ENCODE measurements around the gene PPP1R2B.
"Not testable (repeated sequence)": the region's sequence is repeated elsewhere in the genome, so short reads cannot be mapped to it uniquely, and the experiment has no call there.

The PPP1R2B gene

DNA sequence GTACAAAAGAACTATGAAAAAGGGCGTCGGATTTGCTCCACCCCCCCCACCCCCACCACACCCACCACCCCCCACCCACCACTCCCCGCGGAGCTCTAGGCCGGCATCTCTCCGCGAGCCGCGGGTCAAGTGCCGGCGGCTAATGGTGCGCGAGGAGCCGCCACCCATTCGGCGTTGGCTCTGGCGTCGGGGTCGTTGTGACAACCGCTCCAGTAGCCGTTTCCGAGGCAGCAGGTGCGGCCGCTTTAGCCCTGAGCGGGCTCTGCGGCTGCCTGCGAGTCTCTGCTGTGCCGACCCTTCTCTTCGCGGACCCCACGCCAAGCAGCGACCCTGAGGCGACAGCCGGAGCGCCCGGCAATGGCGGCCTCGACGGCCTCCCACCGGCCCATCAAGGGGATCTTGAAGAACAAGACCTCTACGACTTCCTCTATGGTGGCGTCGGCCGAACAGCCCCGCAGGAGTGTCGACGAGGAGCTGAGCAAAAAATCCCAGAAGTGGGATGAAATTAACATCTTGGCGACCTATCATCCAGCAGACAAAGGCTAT is at the start of gene PPP1R2B:
PPP1R2B (plus strand) TSS at position 90 of the 546 bp plus-strand sequence; CDS start at position 358, 268 bp downstream.
- DNase-seq = no peak

DNA sequence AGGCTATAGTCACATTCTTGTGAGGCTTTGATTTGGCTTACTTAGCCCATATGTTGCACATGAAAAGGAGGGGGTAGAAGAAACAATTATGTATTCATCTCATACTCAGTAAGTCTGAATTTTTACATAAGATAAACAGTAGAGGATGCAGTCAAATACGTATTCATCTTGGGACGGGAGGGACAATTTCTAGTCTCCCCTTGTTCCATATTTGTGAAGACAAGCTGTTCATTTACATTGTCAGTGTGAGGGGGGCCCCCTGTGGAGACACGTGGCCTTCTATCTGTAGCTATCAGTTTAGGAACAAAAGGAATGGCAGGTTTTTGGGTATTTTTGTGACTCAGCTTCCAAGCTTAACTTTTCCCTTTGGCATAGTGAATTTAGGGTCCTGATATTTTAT is 49.2 kb upstream of the PPP1R2B start:
- DNase-seq = no peak

DNA sequence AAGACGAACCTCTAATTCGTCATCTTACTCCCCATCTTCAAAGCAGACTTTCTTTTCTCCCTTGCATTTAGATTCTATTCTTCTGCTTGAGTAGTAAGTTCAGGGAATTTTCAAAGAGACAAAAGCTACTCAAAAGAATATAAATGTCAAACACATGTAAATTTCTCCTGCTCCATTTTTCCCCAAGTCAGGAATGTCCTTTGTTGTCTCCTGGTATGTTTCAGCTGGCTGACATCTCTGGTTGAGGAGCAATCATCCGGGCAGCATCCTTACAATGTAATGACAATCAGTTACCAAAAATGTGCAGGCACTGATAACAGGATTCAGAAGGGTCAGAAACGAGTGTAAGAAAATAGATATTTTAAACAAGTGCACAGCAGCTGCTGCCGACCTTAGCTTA is 47.6 kb upstream of the PPP1R2B start:
- no peak for DNase-seq

DNA sequence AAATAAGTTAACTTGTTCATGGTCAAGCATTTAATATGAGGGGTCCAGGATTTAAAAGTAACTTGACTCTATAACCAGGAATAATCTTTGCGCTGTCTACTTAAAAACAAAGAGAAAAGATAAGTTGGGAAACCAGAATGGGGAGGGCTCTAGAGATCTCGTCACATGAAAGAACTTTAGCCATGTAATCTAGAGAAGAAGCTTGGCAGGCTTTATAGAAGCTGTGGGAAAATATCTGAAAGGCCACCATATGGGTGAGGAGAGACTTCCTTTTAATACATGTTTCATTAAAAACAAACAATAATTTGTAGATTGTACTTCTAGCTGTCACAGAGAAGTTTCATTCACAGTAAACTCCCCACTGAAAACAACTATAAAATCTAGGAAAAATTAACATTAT is 46.7 kb upstream of the PPP1R2B start:
- no peak for DNase-seq

DNA sequence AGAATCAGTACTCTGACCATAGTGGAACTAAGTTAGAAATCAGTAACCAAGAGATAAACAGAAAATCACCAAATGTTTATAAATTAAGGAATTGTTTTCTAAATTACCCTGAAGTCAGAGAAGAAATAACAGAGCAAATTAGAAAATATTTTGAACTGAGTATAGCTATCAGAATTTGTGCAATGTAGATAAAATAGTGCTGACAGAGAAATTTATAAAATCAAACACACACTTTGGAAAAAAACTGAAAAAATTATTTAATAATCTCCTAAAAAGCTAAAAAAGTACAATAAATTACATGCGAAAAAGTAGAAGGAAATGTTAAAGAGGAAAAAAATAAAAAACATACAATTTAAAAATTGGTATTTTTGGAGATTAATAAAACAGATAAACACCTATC is 37.1 kb upstream of the PPP1R2B start:
- DNase-seq = no peak

DNA sequence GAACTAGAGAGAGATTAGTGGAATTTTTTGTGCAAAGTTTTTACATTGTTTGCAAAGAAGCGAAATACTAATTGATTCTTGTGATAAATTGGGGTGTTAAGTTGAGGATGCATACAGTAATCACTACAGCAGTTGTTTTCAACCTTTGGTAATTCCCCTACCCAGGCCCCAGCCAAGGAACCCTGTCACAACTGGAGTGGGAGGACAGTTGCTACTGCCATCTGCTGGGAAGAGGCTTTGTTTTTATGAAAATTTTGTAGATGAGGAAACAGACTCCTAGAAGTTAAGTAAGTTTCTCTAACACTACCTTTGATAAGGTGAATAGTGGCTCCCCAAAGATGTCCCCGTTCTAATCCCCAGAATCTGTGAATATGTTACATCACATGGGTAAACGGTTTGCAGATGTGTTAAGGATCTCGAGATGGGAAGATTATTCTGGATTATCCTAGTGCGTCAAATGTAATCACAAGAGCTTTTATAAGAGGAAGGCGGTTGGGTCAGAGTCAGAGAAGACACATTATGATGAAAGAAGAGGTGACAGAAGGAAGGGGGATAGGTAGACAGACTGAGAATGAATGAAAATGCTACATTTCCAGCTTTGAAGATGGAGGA is 34.0 kb upstream of the PPP1R2B start:
- DNase-seq = no peak

DNA sequence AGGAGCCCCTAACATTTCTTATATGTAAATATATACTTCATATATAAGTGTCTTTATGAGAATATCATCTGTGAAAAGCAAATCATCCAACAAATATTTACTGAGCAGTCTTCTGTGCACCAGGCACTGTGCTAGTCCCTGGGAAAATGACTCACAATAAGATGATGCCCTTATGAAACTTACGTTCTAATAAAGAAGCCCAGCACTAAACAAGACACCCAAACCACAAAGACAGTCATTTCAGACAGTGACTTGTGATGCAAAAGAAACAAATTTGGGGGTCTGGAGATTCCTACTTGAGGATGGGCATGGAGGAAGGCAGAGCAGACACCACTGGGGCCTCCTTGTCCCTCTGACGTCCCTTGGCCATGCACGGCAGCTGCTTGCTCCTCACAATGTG is 30.6 kb upstream of the PPP1R2B start:
- no peak for DNase-seq

DNA sequence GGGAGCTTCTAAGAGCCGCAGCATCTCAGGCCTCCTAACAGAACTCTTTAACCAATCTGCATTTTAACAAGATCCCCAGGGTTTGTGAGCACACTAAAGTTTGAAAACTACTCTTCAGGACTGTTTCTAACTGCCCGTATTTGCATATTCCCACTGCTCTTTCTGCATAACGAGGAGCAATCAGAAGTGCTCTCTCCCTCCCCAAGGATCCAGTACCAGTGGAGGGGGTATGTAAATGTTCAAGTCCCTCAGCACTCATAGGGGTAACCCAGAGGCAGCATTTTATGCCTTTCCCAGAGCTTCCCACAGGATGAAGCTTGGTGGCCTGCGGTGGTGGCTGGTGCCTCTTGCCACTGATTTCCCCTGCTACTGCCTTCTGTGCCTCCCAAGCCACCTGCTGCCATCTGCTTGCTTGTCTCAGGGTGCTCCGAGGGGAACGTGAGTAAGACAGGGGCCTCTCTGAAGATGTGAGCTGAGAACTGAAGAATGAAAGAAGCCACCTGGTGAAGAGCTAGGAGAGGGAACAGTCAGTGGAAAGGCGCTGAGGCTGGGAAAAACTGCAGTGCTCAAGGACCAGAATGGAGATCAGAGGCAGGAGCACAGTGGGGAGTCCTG is 30.0 kb upstream of the PPP1R2B start:
- no peak for DNase-seq

DNA sequence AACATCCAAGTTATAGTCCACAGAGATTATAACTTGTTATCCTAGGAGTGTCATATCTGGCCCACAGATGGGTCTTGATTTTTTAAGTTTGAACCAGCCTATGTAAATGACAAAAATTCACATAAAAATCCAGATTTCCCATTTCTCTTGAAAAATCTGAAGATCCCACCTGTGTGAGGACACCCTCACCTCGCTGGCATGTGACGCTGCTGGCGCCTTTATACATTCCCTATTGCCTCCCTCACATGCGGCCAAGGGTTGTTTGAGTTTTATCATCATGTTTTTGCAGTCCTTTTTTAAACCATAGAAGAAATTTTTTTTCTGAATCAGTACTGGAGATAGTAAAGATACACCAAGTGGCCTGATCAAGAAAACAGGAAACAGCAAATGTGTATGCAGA is 25.9 kb upstream of the PPP1R2B start:
- no peak for DNase-seq

DNA sequence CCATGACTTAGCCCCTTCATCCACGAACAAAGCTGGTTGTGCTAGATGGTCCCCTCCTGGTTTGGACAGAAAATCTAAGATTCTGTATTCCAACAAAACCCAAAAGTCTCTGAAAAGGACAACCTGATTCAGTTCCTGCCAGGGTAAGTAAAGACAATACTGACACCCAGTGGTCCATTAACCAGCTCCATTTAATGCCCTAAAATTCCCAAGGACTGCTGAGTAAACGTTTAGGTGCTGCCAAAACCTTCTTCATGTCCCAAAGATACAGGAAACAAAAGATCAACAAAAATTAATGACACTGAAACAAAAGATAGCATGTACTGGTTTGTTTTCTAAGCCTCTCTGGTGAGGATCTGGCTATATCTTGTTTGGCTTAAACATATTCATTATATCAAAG is 25.3 kb upstream of the PPP1R2B start:
- no peak for DNase-seq

DNA sequence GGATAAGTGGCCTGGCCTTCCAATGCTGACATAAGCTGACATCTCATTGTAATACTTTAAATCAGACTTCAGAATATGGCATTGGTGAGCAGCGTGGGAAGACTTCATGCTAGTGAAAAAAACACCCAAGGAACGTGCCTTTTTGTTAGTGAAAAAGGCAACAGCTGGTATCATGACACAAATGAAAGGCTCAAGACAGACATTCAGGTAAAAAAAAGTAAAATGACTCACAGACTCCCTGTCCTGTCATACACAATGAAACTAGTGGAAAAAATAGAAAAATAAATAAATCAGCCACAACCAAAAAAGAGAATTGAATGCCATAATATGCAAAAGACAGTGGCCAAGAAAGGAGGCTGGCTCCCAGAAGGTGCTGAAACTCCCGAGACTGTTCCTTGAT is 24.4 kb upstream of the PPP1R2B start:
- DNase-seq = no peak

DNA sequence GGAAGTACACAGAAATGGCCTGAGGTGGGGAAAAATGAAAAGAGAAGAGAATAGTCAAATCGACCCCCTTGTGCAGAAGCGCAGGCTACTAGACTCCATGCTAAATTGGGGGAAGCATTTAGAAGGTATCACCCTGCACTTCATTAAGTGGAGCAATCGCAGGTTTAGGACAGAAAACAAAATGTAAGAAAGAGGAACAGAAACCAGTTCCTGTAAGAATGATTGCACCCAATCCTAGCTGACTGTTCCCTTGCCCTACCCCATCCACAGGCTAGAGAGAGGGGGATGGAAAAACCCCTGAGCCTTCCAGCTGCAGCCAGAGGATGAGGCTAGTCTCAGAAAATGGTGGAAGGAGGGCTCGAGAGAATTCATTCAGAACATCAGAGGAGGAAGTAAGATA is 23.9 kb upstream of the PPP1R2B start:
- no peak for DNase-seq

DNA sequence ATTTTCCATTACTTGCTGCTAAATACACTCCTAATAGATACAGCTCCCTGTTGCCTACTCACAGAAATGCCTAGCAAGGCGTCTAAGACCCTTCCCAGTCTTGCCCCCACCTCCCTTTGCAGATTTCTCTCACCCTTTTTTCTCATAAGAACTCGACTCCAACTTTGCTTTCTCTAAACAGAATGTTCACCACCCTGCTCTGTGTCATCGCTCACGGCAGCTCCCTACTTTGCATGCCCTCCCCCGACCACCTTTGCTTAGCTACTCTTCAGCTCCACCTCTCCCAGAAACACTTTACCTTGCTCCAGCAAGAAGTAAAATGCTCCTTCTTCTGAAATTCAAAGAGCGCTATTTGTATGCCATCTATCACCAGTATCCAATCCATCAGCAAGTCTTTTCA is 15.2 kb upstream of the PPP1R2B start:
- no peak for DNase-seq

DNA sequence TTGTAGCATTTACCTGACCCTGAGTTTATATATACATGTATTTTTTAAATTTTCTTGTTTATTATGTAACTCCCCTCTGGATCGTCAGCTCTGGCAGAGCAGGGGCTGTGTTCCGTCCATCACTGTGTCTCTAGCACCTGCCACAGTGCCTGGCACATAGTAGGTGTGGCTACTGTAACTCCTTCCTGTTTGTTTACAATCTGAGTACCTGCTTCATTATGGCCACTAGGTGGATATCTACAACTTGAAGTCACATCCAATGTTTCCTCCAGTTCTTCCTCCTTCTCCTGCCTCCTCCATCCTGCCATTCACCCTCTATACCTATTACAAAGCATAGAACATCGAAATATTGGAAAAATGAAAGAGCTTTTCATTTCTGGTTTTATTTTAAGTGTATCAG is 14.2 kb upstream of the PPP1R2B start:
- DNase-seq = no peak

DNA sequence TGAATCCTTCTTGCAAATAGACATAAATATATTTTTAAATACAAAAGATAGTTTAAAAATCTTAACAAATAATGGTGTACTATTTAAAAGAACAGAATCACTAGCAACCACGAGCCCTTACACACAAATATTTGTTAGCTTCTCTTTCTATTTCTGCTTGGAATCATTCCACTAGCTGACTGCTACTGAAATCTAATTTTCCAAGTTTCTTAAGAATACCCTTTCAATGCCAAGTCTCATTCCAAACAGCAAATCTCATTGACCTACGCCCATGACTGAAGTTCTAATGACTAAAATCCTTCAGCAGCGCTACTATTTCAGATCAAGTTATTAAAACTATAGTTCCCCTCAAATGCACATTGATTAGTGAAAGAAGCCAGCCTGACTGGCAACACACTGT is 13.2 kb upstream of the PPP1R2B start:
- no peak for DNase-seq

DNA sequence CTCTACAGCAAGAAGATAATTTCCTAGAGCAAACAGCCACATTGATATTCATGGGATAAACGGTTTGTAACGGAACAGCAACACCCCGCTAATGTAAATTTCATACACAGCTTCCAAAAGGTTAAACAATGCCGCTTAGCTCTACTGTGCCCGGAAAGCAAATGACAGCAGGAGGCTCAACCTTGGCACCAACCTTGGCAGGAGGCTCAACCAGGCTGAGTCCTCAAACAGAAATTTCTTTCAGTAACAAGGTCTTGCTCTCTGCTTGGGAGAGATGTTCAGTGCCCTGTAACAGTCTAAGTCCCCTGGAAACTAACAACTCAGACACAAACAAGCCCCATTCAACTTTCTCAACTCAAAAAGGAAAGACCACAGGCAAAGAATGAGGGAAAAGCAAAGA is 11.1 kb upstream of the PPP1R2B start:
- DNase-seq = no peak

DNA sequence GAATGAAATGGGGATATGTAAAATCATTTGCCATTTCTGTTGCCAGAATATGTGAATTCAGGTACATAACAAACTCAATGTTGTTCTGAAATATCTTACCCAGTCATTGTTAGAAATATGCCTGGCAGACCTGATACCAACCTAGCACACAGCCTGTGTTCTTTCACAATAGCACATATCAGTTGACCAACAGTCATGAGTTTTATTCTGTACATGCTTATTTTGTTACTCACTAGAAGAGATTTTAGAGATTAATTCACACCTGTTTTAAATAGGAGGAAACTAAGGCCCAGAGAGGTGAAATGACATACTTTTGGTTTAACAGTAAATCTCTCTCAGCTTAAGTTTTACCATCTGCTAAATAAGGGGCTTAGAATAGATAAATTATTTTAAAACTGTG is 8.4 kb upstream of the PPP1R2B start:
- DNase-seq = no peak

DNA sequence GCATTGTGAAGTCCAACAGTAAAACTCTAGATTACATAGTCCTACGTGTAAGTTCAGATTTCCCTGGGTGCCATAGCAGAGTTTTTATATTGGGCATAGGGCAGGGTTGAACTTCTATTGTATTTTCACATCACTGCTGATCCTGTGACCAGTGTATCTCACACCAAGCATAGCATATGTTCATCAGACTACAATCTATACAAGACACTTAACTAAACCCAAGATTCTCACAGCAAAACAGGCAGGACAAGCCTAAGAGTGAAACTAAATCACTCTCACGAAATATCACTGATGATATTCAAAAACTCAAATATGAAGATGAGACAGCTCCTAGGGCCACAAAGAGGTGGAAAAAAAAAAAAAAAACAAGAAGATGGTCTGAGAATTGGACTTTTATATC is 3.2 kb upstream of the PPP1R2B start:
- no peak for DNase-seq

DNA sequence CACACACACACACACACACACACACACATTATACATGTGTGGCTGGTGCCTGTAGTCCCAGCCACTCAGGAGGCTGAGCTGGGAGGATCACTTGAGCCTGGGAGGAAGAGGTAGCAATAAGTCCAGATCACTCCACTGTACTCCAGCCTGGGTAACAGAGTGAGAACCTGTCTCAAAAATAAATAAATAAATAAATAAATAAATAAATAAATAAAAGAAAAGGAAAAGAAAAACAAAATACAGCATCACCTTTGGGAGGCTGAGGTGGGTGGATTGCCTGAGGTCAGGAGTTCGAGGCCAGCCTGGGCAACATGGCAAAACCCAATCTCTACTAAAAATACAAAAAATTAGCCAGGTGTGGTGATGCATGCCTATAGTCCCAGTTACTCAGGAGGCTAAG is 1.6 kb upstream of the PPP1R2B start:
- not testable (repeated sequence) for DNase-seq

DNA sequence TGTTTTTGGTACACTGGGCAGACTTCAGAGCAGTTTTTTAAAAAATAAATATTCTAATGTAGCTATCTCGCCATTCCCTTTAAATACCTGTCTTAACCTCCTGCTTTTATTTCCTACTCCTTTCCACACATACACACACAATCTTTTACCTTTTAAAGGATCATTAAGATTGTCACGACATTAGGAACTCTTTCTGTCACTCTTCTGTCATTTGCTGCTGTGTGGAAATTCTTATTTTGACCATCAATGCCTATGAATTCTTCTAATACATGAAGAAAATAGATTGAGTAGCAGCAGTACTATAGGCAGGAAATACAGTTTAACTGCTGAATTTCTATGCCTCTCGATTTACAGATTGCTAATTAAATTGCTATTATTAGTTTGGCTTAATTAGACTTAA is 1.8 kb downstream of the PPP1R2B start:
- no peak for DNase-seq

DNA sequence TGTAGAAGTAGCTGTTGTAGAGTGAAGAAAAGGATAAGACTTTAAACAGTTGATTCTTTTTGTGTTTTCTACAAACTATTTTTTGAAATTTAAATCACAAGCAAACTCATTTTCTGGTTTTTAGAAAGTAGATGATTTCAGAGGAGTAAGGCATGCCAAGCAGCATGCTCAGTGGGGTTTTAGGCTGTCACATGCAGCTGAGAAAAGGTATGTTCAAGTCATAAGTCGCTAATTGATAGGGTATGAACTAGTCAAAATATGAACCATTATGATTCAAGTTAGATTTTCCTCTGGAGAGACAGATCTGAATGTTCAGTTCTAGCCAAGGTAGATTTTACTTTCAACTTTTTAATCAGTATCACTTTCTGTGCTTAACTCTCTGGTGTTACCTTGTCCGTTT is 3.0 kb downstream of the PPP1R2B start:
- DNase-seq = not testable (repeated sequence)

DNA sequence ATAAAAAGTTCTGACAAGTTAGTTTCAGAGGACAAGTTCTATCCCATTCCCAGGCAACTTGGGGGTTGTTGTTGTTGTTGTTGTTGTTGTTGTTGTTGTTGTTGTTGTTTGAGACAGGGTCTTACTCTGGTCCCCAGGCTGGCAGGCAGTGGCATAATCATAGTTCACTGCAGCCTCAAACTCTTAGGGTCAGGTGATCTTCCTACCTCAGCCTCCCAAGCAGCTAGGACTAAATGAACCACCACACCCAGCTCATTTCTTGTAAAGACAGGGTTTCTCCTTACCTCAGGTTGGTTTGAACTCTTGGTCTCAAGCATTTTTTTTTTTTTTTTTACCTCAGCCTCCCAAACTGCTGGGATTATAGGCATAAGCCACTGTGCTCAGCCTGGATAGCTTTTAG is 15.3 kb downstream of the PPP1R2B start:
- no peak for DNase-seq

DNA sequence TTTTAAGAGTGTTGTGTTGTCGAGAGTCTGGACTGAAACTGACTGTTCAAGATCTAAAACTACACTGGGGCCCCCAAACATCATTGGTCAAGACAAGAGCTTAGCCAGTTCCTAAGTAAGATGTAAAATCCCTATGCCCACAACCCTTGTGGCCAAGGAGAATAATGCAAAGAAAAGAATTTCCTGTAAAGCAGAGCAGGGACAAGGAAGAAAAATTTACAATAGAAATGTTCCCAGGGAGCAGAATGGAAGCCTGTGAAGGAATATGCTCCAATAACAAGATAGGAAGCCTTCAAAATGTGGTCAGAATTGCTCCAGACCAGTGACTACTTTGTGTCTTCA is 20.4 kb downstream of the PPP1R2B start:
- DNase-seq = no peak

DNA sequence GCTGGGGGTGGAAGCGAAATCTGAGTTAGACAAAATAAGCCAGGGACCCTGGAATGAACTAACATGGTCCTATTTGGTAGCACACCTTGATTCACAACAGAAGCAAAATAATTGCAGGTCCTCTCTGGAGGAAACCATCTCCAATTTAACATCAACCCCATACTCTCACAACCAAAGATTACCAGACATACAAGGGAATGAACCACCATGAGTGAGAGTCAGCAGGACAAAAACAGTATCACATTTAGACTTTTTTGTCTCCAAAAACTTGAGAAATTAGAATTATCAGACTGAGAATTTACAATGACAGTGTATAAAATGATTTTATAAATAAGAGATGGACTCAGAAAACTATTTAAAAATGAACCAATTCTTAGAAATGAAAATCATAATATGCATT is 21.1 kb downstream of the PPP1R2B start:
- DNase-seq = no peak

DNA sequence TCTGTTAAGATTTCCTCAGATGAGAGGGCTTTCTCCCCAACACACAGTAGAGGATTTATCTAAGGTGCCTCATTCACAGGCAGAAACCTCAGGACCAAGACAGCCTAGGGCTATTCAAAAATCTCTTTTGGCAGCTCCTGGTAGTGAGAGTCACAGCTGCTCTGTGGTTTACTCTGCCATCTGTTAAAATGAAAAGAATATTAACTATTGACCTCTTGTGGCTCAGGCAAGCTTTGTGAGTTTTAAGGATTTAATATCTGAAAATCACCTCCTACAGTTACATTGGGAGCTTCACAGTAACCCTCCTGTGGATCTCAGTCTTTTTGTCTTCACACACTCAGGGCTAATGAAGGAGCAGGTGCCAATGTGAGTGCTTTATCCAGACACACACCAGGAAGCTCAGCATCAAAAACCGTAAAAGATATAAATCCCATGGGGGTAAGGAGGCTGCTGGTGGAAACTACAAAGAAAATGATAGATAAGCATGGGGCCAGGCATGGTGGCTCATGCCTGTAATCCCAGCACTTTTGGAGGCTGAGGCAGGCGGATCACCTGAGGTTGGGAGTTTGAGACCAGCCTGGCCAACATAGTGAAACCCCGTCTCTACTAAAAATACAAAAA is 29.7 kb downstream of the PPP1R2B start:
- DNase-seq = no peak

All from CD4-positive, alpha-beta T cell treated with Interleukin-17A for 4 hours (primary cell).